K562 (cell line): ENCODE data around the gene BATF. TPM values are rescaled to one million over a fixed set of nuclear protein-coding genes. Genes with fewer than 3 reads are reported as not detected.

ENCODE experiments used
- ATAC-seq: fragments of 200-7000 bp; cut with Tn5 transposase; 3 replicates; pipeline ENCODE4 v1.9.1; 2020; ENCODE audit warnings: moderate library complexity
- BruUV-seq: library from RNA; stranded (reverse); fragments of 400-500 nt; replicated peaks from 2 replicates; lab custom pipeline; 2021; lab: Mats Ljungman, UMichigan
- CTCF ChIA-PET: fragments of 300-600 bp; formaldehyde crosslinking; extraction: SDS; loops from one replicate; lab custom pipeline; 2021; ENCODE audit warnings: low intra/inter-chr PET ratio; lab: Yijun Ruan, JAX
- POLR2A ChIA-PET: fragments of 300-600, 350-650 bp; sonication (Branson Sonifier 250); formaldehyde crosslinking; extraction: SDS; loops from one replicate; lab custom pipeline; 2021; ENCODE audit warnings: antibody characterized with exemption, inconsistent platforms; lab: Yijun Ruan, JAX
- DNase-seq, 4 experiments: peaks; one replicate each; pipeline versions ENCODE4 v3.0.0 to v3.0.0-alpha.2; 2011 to 2018; ENCODE audit warnings: low spot score in 3 of 4, mixed read lengths in 3 of 4; ENCODE audit errors: extremely low read depth in 1 of 4
- FAIRE-seq: peaks from 2 replicates; lab custom pipeline; 2011; peaks lifted over from hg19 to GRCh38; lab: Jason Lieb, UNC
- H2AFZ ChIP-seq: 2 replicates; pipeline ENCODE4 v1.6.0; 2011; ENCODE audit warnings: low read depth, low read length, control low read depth, inconsistent platforms
- H3K27ac ChIP-seq: fragments of 200-600 bp; 3 replicates; pipeline ENCODE4 v1.8.0; 2011; ENCODE audit warnings: low read depth, mild to moderate bottlenecking, control low read depth, inconsistent platforms, low read length, moderate library complexity, mixed read lengths; ENCODE audit errors: extremely low read depth
- H3K27me3 ChIP-seq, 2 experiments: fragments of 300-600 bp in 1 of 2; 2 replicates in 1 of 2; 3 replicates in 1 of 2; pipeline versions ENCODE4 v1.6.0 to v1.8.0; 2011; ENCODE audit warnings: inconsistent platforms in 2 of 2, low read length in 2 of 2, mild to moderate bottlenecking in 1 of 2, mixed read lengths in 1 of 2, moderate library complexity in 1 of 2; ENCODE audit not compliant: control insufficient read depth in 2 of 2, insufficient read depth in 2 of 2
- H3K36me3 ChIP-seq: fragments of 300-600 bp; 3 replicates; pipeline ENCODE4 v1.8.0; 2011; ENCODE audit warnings: mild to moderate bottlenecking, low read length, inconsistent platforms; ENCODE audit not compliant: control insufficient read depth, insufficient read depth
- H3K4me1 ChIP-seq, 2 experiments: fragments of 200-600 bp in 1 of 2; replicated peaks in 1 of 2; 2 replicates in 1 of 2; 3 replicates in 1 of 2; pipeline versions ENCODE4 v1.5.1 to v1.8.0; 2011; ENCODE audit warnings: inconsistent platforms in 2 of 2, low read length in 2 of 2, mild to moderate bottlenecking in 1 of 2, mixed read lengths in 1 of 2, moderate library complexity in 1 of 2; ENCODE audit not compliant: control insufficient read depth in 2 of 2, insufficient read depth in 2 of 2
- H3K4me2 ChIP-seq: 2 replicates; pipeline ENCODE4 v1.6.1; 2011; ENCODE audit warnings: low read length, control low read depth, inconsistent platforms, mixed read lengths; ENCODE audit not compliant: insufficient read depth
- H3K4me3 ChIP-seq: fragments of 200-600 bp; sonication (generic), shearing (Covaris generic); 2 replicates; pipeline ENCODE4 v1.5.1; 2016; ENCODE audit warnings: control low read depth, inconsistent platforms
- H3K79me2 ChIP-seq: fragments of 200-600 bp; 3 replicates; pipeline ENCODE4 v1.8.0; 2011; ENCODE audit warnings: low read length, inconsistent platforms; ENCODE audit not compliant: control insufficient read depth, insufficient read depth
- H3K9ac ChIP-seq, 2 experiments: 2 replicates each; pipeline versions ENCODE4 v1.6.0 to v1.6.1; 2011; ENCODE audit warnings: low read depth in 2 of 2, low read length in 2 of 2, control low read depth in 1 of 2, inconsistent platforms in 1 of 2, mild to moderate bottlenecking in 1 of 2, mixed read lengths in 1 of 2; ENCODE audit not compliant: insufficient read depth in 1 of 2
- H3K9me1 ChIP-seq: one replicate; pipeline ENCODE4 v1.6.0; 2011; ENCODE audit warnings: inconsistent platforms, mild to moderate bottlenecking, low read length, moderate library complexity; ENCODE audit not compliant: control insufficient read depth, insufficient read depth
- H3K9me3 ChIP-seq: replicated peaks from 2 replicates; pipeline ENCODE4 v1.5.1; 2011; ENCODE audit warnings: low read depth, low read length, inconsistent platforms; ENCODE audit not compliant: control insufficient read depth, insufficient read depth
- H4K20me1 ChIP-seq: replicated peaks from 2 replicates; pipeline ENCODE4 v1.6.1; 2011; ENCODE audit warnings: low read length, inconsistent platforms, mixed read lengths; ENCODE audit not compliant: control insufficient read depth, insufficient read depth
- POLR3G ChIP-seq: IDR thresholded peaks from 2 replicates; pipeline ENCODE4 v1.6.1; 2011; ENCODE audit not compliant: insufficient read length, insufficient replicate concordance; ENCODE audit errors: extremely low read depth
- SMARCC2 ChIP-seq: fragments of 450-650 bp; IDR thresholded peaks from 2 replicates; pipeline ENCODE4 v1.6.1; 2017; ENCODE audit warnings: antibody characterized with exemption, moderate library complexity, mild to moderate bottlenecking, low read depth
- WGBS: fragments of 100-300 bp; shearing (Covaris generic); methylation state at CpG from one replicate; pipeline ENCODE4 v1.1.6; 2016; ENCODE audit warnings: low coverage, mixed read lengths; ENCODE audit not compliant: insufficient coverage; ENCODE audit errors: missing lambda C conversion rate; 5-methylcytosine and 5-hydroxymethylcytosine counted together
- in situ Hi-C: fragments of 300-500 bp; cut with MboI; formaldehyde crosslinking; loops from 4 replicates; pipeline ENCODE4 v1.15.0; 2018; ENCODE audit warnings: inconsistent platforms, mixed read lengths
- intact Hi-C: fragments of 100-400 bp; cut with micrococcal nuclease; formaldehyde crosslinking; loops from 2 replicates; pipeline ENCODE4 v1.14.2; 2022
- polyA plus RNA-seq, 8 experiments: library from polyadenylated mRNA; depleted of rRNA in 4 of 8; stranded (reverse) in 5 of 8; unstranded in 3 of 8; fragments of >200 nt; fragmentation: Nextera tagmentation in 2 of 8; fragmentation: Illumina TruSeq in 1 of 8; extraction: Ambion mirVana in 2 of 8; extraction: Trizol in 1 of 8; gene quantifications; 2 replicates each; pipeline versions ENCODE4 v1.2.1 to v1.2.3, GENCODE V29; 2011 to 2014; ENCODE audit warnings: inconsistent platforms in 1 of 8, missing spikeins in 1 of 8
- total RNA-seq, 7 experiments: library from RNA; depleted of rRNA in 6 of 7; stranded (reverse); fragments of >200 nt in 6 of 7; fragmentation: Illumina TruSeq in 2 of 7; extraction: Trizol in 2 of 7; gene quantifications; 2 replicates each; pipeline versions ENCODE4 v1.2.1 to v1.2.3, GENCODE V29; 2011 to 2021; ENCODE audit warnings: low replicate concordance in 1 of 7
- TF ChIP-seq, protein P1 (sequence below): fragments of 450-650 bp; formaldehyde crosslinking; IDR thresholded peaks from 2 replicates; pipeline ENCODE4 v1.4.0; 2020; ENCODE audit warnings: mild to moderate bottlenecking, mixed read lengths

The BATF gene
- total and polyA plus RNA-seq, 9 of the 15 experiments (the other 6 are each of a cell fraction or from before 2014, with no cell fraction given) = 0.13 to 2.1 (median 0.55) TPM; not detected in 2

DNA sequence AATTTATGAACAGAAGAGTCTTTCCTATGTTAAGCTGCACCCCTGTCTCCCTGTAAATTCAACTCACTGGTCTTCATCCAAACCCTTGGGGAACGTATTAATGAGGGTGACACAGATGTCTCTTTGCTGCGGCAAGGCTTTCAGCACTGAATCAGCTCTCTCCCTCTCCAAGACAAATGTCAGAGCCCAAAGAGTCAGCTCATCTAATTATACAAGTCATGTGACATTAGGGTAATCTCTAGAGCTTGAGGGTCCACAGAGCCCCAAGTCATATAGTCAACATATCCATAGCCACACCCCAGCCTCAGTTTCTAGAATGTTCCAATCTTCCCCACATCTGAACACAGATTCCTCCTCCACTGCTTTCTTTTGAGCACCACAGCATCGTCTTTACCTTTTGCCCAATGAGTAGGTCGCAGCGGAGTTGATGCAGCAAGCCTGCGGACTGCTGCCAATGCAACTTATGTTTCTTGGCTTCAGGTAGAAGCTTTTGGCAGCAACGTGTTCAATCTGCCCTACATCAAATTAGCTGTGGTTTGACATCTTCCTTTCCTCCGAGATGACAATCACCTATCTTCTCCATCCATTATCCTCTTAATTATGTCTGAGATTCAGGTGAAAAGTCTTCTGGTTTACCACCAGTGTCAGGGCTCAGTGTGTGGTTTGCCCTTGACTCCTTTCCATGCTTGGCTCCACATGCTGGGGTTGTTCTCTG lies 5.3 kb downstream of the BATF start:
- ChIA-PET POLR2A (interaction anchor here (1.4 kb wide), 1 partner anchor 32 kb away, joined by 4 read pairs; no protein-coding TSS in a partner anchor), CTCF (no interaction called here)
- Histone ChIP-seq H3K4me2 (no peak overlapping the region), H3K27me3 (peaks cover 0 to 18% of the 10 kb centered on the region in 2 experiments; a peak in 3 of 5 replicates), H3K4me3 (no peak overlapping the region), H3K9ac (no peak overlapping the region), H3K27ac (no peak overlapping the region), H3K36me3 (no peaks in the 10 kb centered on the region), H3K4me1 (peaks cover 0 to under 1% of the 10 kb centered on the region in 2 experiments; a peak in 1 of 5 replicates), H3K9me1 (no peaks in the 10 kb centered on the region), H3K9me3 (no peaks in the 10 kb centered on the region), H2AFZ (no peak overlapping the region), H4K20me1 (no peaks in the 10 kb centered on the region), H3K79me2 (no peaks in the 10 kb centered on the region)
- in situ Hi-C loops (no loop called here), intact Hi-C loops (no loop called here)
- ATAC-seq (no peak), FAIRE-seq (no peak), DNase-seq (no peak)
- no TSS peak for BruUV-seq
- 15% methylated on average over 8 of the region's 8 CpGs for WGBS
- TF ChIP-seq POLR3G (no peak), SMARCC2 (no peak)
- TF ChIP-seq, protein P1, sequence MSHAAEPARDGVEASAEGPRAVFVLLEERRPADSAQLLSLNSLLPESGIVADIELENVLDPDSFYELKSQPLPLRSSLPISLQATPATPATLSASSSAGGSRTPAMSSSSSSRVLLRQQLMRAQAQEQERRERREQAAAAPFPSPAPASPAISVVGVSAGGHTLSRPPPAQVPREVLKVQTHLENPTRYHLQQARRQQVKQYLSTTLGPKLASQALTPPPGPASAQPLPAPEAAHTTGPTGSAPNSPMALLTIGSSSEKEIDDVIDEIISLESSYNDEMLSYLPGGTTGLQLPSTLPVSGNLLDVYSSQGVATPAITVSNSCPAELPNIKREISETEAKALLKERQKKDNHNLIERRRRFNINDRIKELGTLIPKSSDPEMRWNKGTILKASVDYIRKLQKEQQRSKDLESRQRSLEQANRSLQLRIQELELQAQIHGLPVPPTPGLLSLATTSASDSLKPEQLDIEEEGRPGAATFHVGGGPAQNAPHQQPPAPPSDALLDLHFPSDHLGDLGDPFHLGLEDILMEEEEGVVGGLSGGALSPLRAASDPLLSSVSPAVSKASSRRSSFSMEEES = peak; percentile 54
